DND-41 (cell line): ENCODE measurements around the gene NUAK2.

ENCODE experiments used
- CTCF ChIP-seq: IDR thresholded peaks from 2 replicates; pipeline ENCODE4 v1.5.1; 2012; ENCODE audit warnings: borderline replicate concordance, low read length, moderate library complexity, mild to moderate bottlenecking; ENCODE audit not compliant: poor library complexity, severe bottlenecking; ENCODE audit errors: extremely low read depth
- EZH2 ChIP-seq: IDR thresholded peaks from 3 replicates; pipeline ENCODE4 v1.6.1; 2012; ENCODE audit warnings: borderline replicate concordance, low read depth, mild to moderate bottlenecking, moderate library complexity, low read length, inconsistent platforms; ENCODE audit not compliant: severe bottlenecking

GRCh38 chr1:205287076-205287475, 34.5 kb downstream of the NUAK2 start:
- TF ChIP-seq CTCF: no peak
- TF ChIP-seq EZH2: no peak
